H9 (cell line): ENCODE measurements around the gene GRIN2A. TPM values are rescaled to one million over a fixed set of nuclear protein-coding genes. Genes with fewer than 3 reads are reported as not detected.

Source experiments
- DNase-seq: peaks from one replicate; pipeline ENCODE4 v3.0.0-alpha.2; 2017
- H2AFZ ChIP-seq: one replicate; pipeline ENCODE4 v1.6.1; 2013; ENCODE audit warnings: mild to moderate bottlenecking, low read length, control low read depth, moderate library complexity
- H2AK5ac ChIP-seq: 2 replicates; pipeline ENCODE4 v1.6.1; 2013; ENCODE audit warnings: low read length, control low read depth, mixed read lengths; ENCODE audit not compliant: insufficient read length
- H2BK120ac ChIP-seq: one replicate; pipeline ENCODE4 v1.6.1; 2013; ENCODE audit warnings: low read depth, mild to moderate bottlenecking, low read length, control low read depth, inconsistent platforms; ENCODE audit not compliant: poor library complexity, severe bottlenecking
- H2BK12ac ChIP-seq: 2 replicates; pipeline ENCODE4 v1.6.1; 2013; ENCODE audit warnings: low read length, control low read depth, mixed read lengths, low read depth; ENCODE audit not compliant: insufficient read length
- H2BK15ac ChIP-seq: 2 replicates; pipeline ENCODE4 v1.6.1; 2013; ENCODE audit warnings: low read depth, low read length, control low read depth
- H2BK20ac ChIP-seq: one replicate; pipeline ENCODE4 v1.6.1; 2013; ENCODE audit warnings: low read depth, mild to moderate bottlenecking, low read length, control low read depth, inconsistent platforms; ENCODE audit not compliant: poor library complexity, severe bottlenecking
- H2BK5ac ChIP-seq: 2 replicates; pipeline ENCODE4 v1.6.1; 2013; ENCODE audit warnings: low read length, control low read depth, mixed read lengths; ENCODE audit not compliant: insufficient read length
- H3K14ac ChIP-seq: 2 replicates; pipeline ENCODE4 v1.6.1; 2013; ENCODE audit warnings: low read length, control low read depth; ENCODE audit not compliant: insufficient read depth
- H3K18ac ChIP-seq: 2 replicates; pipeline ENCODE4 v1.6.1; 2013; ENCODE audit warnings: low read depth, mild to moderate bottlenecking, mixed read lengths, low read length, control low read depth; ENCODE audit not compliant: insufficient read length
- H3K23ac ChIP-seq: 2 replicates; pipeline ENCODE4 v1.6.1; 2013; ENCODE audit warnings: low read length, control low read depth, mixed read lengths, low read depth; ENCODE audit not compliant: insufficient read length
- H3K23me2 ChIP-seq: 2 replicates; pipeline ENCODE4 v1.6.1; 2013; ENCODE audit warnings: low read depth, mild to moderate bottlenecking, mixed read lengths, low read length, control low read depth; ENCODE audit not compliant: insufficient read length, poor library complexity, severe bottlenecking
- H3K27ac ChIP-seq: 2 replicates; pipeline ENCODE4 v1.5.1; 2013; ENCODE audit warnings: low read length, control low read depth, mixed read lengths, low read depth; ENCODE audit not compliant: insufficient read length
- H3K27me3 ChIP-seq: 2 replicates; pipeline ENCODE4 v1.6.1; 2013; ENCODE audit warnings: low read length, control low read depth, inconsistent platforms; ENCODE audit not compliant: insufficient read depth
- H3K4ac ChIP-seq: 2 replicates; pipeline ENCODE4 v1.6.1; 2013; ENCODE audit warnings: low read depth, mild to moderate bottlenecking, control low read depth, inconsistent platforms, low read length, moderate library complexity
- H3K4me1 ChIP-seq: 2 replicates; pipeline ENCODE4 v1.6.1; 2013; ENCODE audit warnings: low read length, control low read depth, inconsistent platforms; ENCODE audit not compliant: insufficient read depth
- H3K4me2 ChIP-seq: 2 replicates; pipeline ENCODE4 v1.6.1; 2013; ENCODE audit warnings: low read length, control low read depth, mixed read lengths; ENCODE audit not compliant: insufficient read length, insufficient read depth
- H3K56ac ChIP-seq: 2 replicates; pipeline ENCODE4 v1.6.1; 2013; ENCODE audit warnings: low read depth, mild to moderate bottlenecking, mixed read lengths, low read length, control low read depth; ENCODE audit not compliant: insufficient read length
- H3K79me1 ChIP-seq: 2 replicates; pipeline ENCODE4 v1.6.1; 2013; ENCODE audit warnings: low read depth, mild to moderate bottlenecking, moderate library complexity, low read length, control low read depth, inconsistent platforms; ENCODE audit not compliant: insufficient read depth, poor library complexity, severe bottlenecking
- H3K79me2 ChIP-seq: 2 replicates; pipeline ENCODE4 v1.6.1; 2013; ENCODE audit warnings: low read length, control low read depth, inconsistent platforms; ENCODE audit not compliant: insufficient read depth
- H3K9ac ChIP-seq: 2 replicates; pipeline ENCODE4 v1.6.1; 2013; ENCODE audit warnings: low read length, control low read depth, mixed read lengths; ENCODE audit not compliant: insufficient read length; ENCODE audit errors: extremely low read depth
- H3K9me3 ChIP-seq: one replicate; pipeline ENCODE4 v1.6.1; 2013; ENCODE audit warnings: low read depth, low read length, inconsistent platforms; ENCODE audit not compliant: control insufficient read depth
- H3T11ph ChIP-seq: one replicate; pipeline ENCODE4 v1.6.1; 2013; ENCODE audit warnings: mild to moderate bottlenecking, low read length, control low read depth, inconsistent platforms
- H4K20me1 ChIP-seq: one replicate; pipeline ENCODE4 v1.6.1; 2013; ENCODE audit not compliant: control insufficient read depth, insufficient read length, insufficient read depth
- H4K5ac ChIP-seq: 2 replicates; pipeline ENCODE4 v1.6.1; 2013; ENCODE audit warnings: low read depth, mild to moderate bottlenecking, mixed read lengths, low read length, control low read depth; ENCODE audit not compliant: insufficient read length
- H4K8ac ChIP-seq: replicated peaks from 2 replicates; pipeline ENCODE4 v1.6.1; 2013; ENCODE audit warnings: low read length, control low read depth, mixed read lengths, low read depth; ENCODE audit not compliant: insufficient read length
- H4K91ac ChIP-seq: 2 replicates; pipeline ENCODE4 v1.6.1; 2013; ENCODE audit warnings: low read depth, mild to moderate bottlenecking, moderate library complexity, mixed read lengths, low read length, control low read depth; ENCODE audit not compliant: insufficient read length
- H3K27ac Mint-ChIP-seq, 3 experiments: 2 replicates in 2 of 3; 3 replicates in 1 of 3; pipeline ENCODE4 v1.8.0; 2020 to 2021; ENCODE audit warnings: mixed read lengths in 3 of 3, mild to moderate bottlenecking in 1 of 3, moderate library complexity in 1 of 3
- H3K27me3 Mint-ChIP-seq: 2 replicates; pipeline ENCODE4 v1.8.0; 2021; ENCODE audit warnings: low read depth, mild to moderate bottlenecking, moderate library complexity, mixed read lengths
- H3K36me3 Mint-ChIP-seq, 3 experiments: 2 replicates in 2 of 3; 3 replicates in 1 of 3; pipeline ENCODE4 v1.8.0; 2020 to 2021; ENCODE audit warnings: low read depth in 3 of 3, mixed read lengths in 3 of 3; ENCODE audit not compliant: insufficient read depth in 1 of 3
- H3K4me1 Mint-ChIP-seq, 2 experiments: 2 replicates each; pipeline ENCODE4 v1.8.0; 2020; ENCODE audit warnings: mixed read lengths in 2 of 2
- H3K4me3 Mint-ChIP-seq, 2 experiments: 2 replicates in 1 of 2; 3 replicates in 1 of 2; pipeline ENCODE4 v1.8.0; 2020 to 2021; ENCODE audit warnings: mild to moderate bottlenecking in 2 of 2, mixed read lengths in 2 of 2, moderate library complexity in 1 of 2
- H3K9me3 Mint-ChIP-seq, 2 experiments: 2 replicates in 1 of 2; 3 replicates in 1 of 2; pipeline ENCODE4 v1.8.0; 2020; ENCODE audit warnings: mild to moderate bottlenecking in 2 of 2, mixed read lengths in 2 of 2, moderate library complexity in 1 of 2
- WGBS: extraction: QIAGEN DNeasy Blood & Tissue Kit; methylation state at CpG from one replicate; pipeline ENCODE4 v1.1.7; 2013; ENCODE audit warnings: missing lambda C conversion rate, low lambda C conversion rate, mixed read lengths; ENCODE audit not compliant: insufficient read length; ENCODE audit errors: extremely low coverage; 5-methylcytosine and 5-hydroxymethylcytosine counted together
- total RNA-seq: library from RNA; stranded (reverse); gene quantifications from 2 replicates; pipeline ENCODE4 v1.2.1, GENCODE V29; 2021
- TF ChIP-seq, protein P1 (sequence below): fragments of 200-600 bp; sonication (generic); conservative IDR thresholded peaks from 3 replicates; pipeline ENCODE4 v1.8.0; 2021; ENCODE audit warnings: antibody characterized with exemption, mild to moderate bottlenecking

Gene GRIN2A
- total RNA-seq, 1 experiment from 2014 or later, result 1.5 TPM

DNA sequence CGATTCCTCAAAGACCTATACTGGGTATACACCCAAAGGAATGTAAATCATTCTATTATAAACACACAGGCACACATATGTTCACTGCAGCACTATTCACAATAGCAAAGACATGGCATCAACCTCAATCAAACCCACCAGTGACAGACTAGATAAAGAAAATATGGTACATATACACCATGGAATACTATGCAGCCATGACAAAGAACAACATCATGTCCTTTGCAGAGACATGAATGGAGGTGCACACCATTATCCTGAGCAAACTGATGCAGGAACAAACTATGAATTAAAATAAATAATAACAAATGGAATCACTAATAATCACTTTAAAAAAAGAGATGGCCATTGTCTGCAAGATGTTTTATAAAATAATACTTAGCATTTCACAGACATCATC, 380.1 kb downstream of the GRIN2A start:
- H3K27ac ChIP-seq, result no peak overlapping the region
- TF ChIP-seq, protein P1, sequence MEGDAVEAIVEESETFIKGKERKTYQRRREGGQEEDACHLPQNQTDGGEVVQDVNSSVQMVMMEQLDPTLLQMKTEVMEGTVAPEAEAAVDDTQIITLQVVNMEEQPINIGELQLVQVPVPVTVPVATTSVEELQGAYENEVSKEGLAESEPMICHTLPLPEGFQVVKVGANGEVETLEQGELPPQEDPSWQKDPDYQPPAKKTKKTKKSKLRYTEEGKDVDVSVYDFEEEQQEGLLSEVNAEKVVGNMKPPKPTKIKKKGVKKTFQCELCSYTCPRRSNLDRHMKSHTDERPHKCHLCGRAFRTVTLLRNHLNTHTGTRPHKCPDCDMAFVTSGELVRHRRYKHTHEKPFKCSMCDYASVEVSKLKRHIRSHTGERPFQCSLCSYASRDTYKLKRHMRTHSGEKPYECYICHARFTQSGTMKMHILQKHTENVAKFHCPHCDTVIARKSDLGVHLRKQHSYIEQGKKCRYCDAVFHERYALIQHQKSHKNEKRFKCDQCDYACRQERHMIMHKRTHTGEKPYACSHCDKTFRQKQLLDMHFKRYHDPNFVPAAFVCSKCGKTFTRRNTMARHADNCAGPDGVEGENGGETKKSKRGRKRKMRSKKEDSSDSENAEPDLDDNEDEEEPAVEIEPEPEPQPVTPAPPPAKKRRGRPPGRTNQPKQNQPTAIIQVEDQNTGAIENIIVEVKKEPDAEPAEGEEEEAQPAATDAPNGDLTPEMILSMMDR, result no peak
- no peak overlapping the region for H3K9ac ChIP-seq
- no peak overlapping the region for H4K8ac ChIP-seq
- Mint-ChIP-seq H3K4me1 (no peaks in the 10 kb centered on the region), H3K27ac (no peak overlapping the region), H3K9me3 (peaks cover 5 to 8% of the 10 kb centered on the region in 2 experiments; a peak in 2 of 5 replicates), H3K36me3 (peaks cover 0 to 10% (median 3%) of the 10 kb centered on the region in 3 experiments; a peak in 2 of 7 replicates), H3K27me3 (no peaks in the 10 kb centered on the region; the same call in 1 of the 2 replicates), H3K4me3 (no peak overlapping the region)
- no peak overlapping the region for H2AFZ ChIP-seq
- no peaks in the 10 kb centered on the region for H3K79me1 ChIP-seq
- H3K56ac ChIP-seq, result no peak overlapping the region
- no peak for DNase-seq
- no peaks in the 10 kb centered on the region for H3K23me2 ChIP-seq
- no CpG with 5 or more reads among the region's 1 CpG for whole genome bisulfite sequencing
- no peak overlapping the region for H3K23ac ChIP-seq
- H4K91ac ChIP-seq, result no peak overlapping the region
- H3T11ph ChIP-seq, result no peak overlapping the region
- no peak overlapping the region for H3K4ac ChIP-seq
- no peak overlapping the region for H3K18ac ChIP-seq
- no peak overlapping the region for H3K14ac ChIP-seq
- no peak overlapping the region for H2BK20ac ChIP-seq
- H3K27me3 ChIP-seq, result no peaks in the 10 kb centered on the region
- H2BK15ac ChIP-seq, result no peak overlapping the region
- no peaks in the 10 kb centered on the region for H3K4me1 ChIP-seq
- no peak overlapping the region for H2BK5ac ChIP-seq
- H4K20me1 ChIP-seq, result no peaks in the 10 kb centered on the region
- H3K9me3 ChIP-seq, result no peaks in the 10 kb centered on the region
- H3K4me2 ChIP-seq, result no peak overlapping the region
- H2AK5ac ChIP-seq, result no peak overlapping the region
- H2BK12ac ChIP-seq, result no peak overlapping the region
- H4K5ac ChIP-seq, result no peak overlapping the region
- no peak overlapping the region for H2BK120ac ChIP-seq
- H3K79me2 ChIP-seq, result no peaks in the 10 kb centered on the region
